HEK293T (cell line): Measurements from ENCODE around the gene SLC17A9.

Experiments
- CTCF ChIA-PET: fragments of 350-600 bp; formaldehyde crosslinking; extraction: SDS; loops from one replicate; lab custom pipeline; 2021; ENCODE audit warnings: antibody characterized with exemption, inconsistent platforms; lab: Yijun Ruan, JAX
- POLR2A ChIA-PET: fragments of 350-600 bp; formaldehyde crosslinking; extraction: SDS; loops from one replicate; lab custom pipeline; 2020; ENCODE audit warnings: antibody characterized with exemption, inconsistent platforms; lab: Yijun Ruan, JAX
- DNase-seq: peaks from one replicate; pipeline ENCODE4 v3.0.0; 2012; ENCODE audit warnings: mixed read lengths; ENCODE audit errors: extremely low spot score
- ARNT ChIP-seq: fragments of 450-650 bp; IDR thresholded peaks from 2 replicates; pipeline ENCODE4 v1.6.1; 2017; ENCODE audit warnings: mild to moderate bottlenecking
- BHLHE40 ChIP-seq: fragments of 450-650 bp; IDR thresholded peaks from 2 replicates; pipeline ENCODE4 v1.6.1; 2016; ENCODE audit warnings: mild to moderate bottlenecking, moderate library complexity, borderline replicate concordance
- CTBP1 ChIP-seq: fragments of 450-650 bp; IDR thresholded peaks from 2 replicates; pipeline ENCODE4 v1.6.1; 2016; ENCODE audit warnings: borderline replicate concordance
- ELF4 ChIP-seq: fragments of 450-650 bp; IDR thresholded peaks from 2 replicates; pipeline ENCODE4 v1.6.1; 2017; ENCODE audit warnings: antibody characterized with exemption
- FOXA1 ChIP-seq: fragments of 450-650 bp; IDR thresholded peaks from 2 replicates; pipeline ENCODE4 v1.6.1; 2016; ENCODE audit warnings: mild to moderate bottlenecking
- FOXK2 ChIP-seq: fragments of 450-650 bp; IDR thresholded peaks from 2 replicates; pipeline ENCODE4 v1.6.1; 2016; ENCODE audit warnings: mild to moderate bottlenecking
- FOXM1 ChIP-seq: fragments of 450-650 bp; IDR thresholded peaks from 2 replicates; pipeline ENCODE4 v1.6.1; 2017; ENCODE audit warnings: mild to moderate bottlenecking, borderline replicate concordance
- HDGF ChIP-seq: fragments of 450-650 bp; IDR thresholded peaks from 2 replicates; pipeline ENCODE4 v1.6.1; 2017; ENCODE audit warnings: antibody characterized with exemption, borderline replicate concordance
- L3MBTL2 ChIP-seq: fragments of 450-650 bp; conservative IDR thresholded peaks from 2 replicates; pipeline ENCODE4 v1.6.1; 2016; ENCODE audit warnings: mild to moderate bottlenecking
- LEF1 ChIP-seq: fragments of 450-650 bp; IDR thresholded peaks from 2 replicates; pipeline ENCODE4 v1.6.1; 2017; ENCODE audit warnings: mild to moderate bottlenecking, borderline replicate concordance
- NFRKB ChIP-seq: fragments of 450-650 bp; IDR thresholded peaks from 2 replicates; pipeline ENCODE4 v1.6.1; 2016; ENCODE audit warnings: mild to moderate bottlenecking, moderate library complexity
- SP1 ChIP-seq: fragments of 450-650 bp; IDR thresholded peaks from 2 replicates; pipeline ENCODE4 v1.6.1; 2017
- SUZ12 ChIP-seq: fragments of 450-650 bp; IDR thresholded peaks from 2 replicates; pipeline ENCODE4 v1.6.1; 2016; ENCODE audit warnings: mild to moderate bottlenecking
- TARDBP ChIP-seq: fragments of 450-650 bp; IDR thresholded peaks from 2 replicates; pipeline ENCODE4 v1.6.1; 2016
- ZNF384 ChIP-seq: fragments of 450-650 bp; IDR thresholded peaks from 2 replicates; pipeline ENCODE4 v1.6.1; 2016
- TF ChIP-seq, protein P1 (sequence below): fragments of 450-650 bp; IDR thresholded peaks from 2 replicates; pipeline ENCODE4 v1.6.1; 2016

SLC17A9 gene

DNA sequence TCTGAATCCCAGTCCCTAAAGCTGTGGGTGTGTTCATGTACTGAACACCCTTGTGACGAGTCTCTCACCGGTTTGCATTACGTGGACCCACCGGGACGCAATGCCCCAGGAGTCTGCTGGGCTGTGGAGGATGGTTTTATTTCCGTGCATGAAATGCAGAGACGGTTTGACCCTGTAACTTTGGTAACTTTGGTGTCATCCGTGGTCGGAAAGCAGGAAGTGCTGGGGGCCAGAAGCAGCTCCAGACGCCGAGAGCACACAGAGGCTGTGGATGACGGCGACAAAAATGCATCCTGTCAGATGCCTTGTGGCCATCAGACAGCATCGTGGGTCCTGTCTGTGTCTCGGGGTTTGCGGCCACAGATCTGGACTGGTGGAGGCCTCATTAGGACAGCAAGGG is 47.1 kb downstream of the SLC17A9 start:
- TF ChIP-seq BHLHE40 (no peak), FOXK2 (no peak), ELF4 (no peak), L3MBTL2 (no peak), ZNF384 (no peak), NFRKB (no peak), FOXM1 (no peak)
- TF ChIP-seq, protein P1, sequence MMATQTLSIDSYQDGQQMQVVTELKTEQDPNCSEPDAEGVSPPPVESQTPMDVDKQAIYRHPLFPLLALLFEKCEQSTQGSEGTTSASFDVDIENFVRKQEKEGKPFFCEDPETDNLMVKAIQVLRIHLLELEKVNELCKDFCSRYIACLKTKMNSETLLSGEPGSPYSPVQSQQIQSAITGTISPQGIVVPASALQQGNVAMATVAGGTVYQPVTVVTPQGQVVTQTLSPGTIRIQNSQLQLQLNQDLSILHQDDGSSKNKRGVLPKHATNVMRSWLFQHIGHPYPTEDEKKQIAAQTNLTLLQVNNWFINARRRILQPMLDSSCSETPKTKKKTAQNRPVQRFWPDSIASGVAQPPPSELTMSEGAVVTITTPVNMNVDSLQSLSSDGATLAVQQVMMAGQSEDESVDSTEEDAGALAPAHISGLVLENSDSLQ: no peak
- ChIA-PET POLR2A (no interaction called here), CTCF (interaction anchor here (0.6 kb wide), 1 partner anchor 180 kb away, joined by 4 read pairs; no protein-coding TSS in a partner anchor)
- DNase-seq: no peak

DNA sequence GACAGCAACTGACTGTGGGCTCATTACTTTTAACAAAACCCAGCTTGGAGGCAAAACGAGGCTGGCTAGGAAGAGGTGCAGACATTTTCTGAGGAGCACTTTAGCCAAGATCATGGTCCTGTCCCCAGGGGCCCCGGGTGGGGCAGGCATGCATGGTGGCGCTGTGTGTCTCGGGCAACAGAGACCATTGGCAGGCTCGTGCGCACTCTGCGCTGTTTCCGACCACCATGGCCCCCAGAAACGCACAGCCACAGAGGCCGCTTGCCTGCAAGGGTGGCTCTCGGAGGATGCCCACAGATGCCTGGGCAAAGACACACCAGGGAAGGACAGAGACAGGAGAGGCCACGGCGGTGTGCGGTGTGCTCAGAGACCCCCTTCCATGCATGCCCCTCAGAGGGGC is 47.5 kb downstream of the SLC17A9 start:
- DNase-seq: no peak
- ChIA-PET POLR2A (no interaction called here), CTCF (no interaction called here)
- TF ChIP-seq SP1: no peak
- TF ChIP-seq NFRKB: no peak
- TF ChIP-seq SUZ12: no peak
- no peak for TF ChIP-seq ZNF384
- TF ChIP-seq HDGF: no peak
- TF ChIP-seq LEF1: no peak
- TF ChIP-seq BHLHE40: no peak
- TF ChIP-seq L3MBTL2: no peak
- TF ChIP-seq ARNT: no peak
- no peak for TF ChIP-seq FOXA1
- TF ChIP-seq FOXK2: no peak
- TF ChIP-seq TARDBP: no peak
- no peak for TF ChIP-seq ELF4
- TF ChIP-seq FOXM1: no peak
- TF ChIP-seq, protein P1: no peak
- no peak for TF ChIP-seq CTBP1

DNA sequence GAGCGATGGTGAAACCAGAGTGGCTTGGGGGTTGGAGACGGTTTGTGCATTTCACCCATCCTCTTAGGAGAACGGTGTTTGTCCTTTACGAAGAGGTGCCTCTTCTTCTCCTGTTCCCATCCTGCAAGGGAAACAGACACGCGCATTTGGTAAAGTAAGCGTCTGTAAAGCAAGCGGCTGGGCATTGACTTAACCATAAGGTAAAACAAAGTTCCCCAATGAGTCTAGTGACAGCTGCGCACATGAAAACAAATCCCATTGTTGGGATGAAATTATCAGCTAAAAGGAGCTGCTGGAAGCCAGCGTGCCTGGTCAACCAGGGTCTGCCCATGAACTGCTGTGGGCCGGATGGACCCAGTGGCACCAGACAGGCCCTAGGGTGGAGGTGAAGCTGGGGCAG is 48.4 kb downstream of the SLC17A9 start:
- DNase-seq: no peak

DNA sequence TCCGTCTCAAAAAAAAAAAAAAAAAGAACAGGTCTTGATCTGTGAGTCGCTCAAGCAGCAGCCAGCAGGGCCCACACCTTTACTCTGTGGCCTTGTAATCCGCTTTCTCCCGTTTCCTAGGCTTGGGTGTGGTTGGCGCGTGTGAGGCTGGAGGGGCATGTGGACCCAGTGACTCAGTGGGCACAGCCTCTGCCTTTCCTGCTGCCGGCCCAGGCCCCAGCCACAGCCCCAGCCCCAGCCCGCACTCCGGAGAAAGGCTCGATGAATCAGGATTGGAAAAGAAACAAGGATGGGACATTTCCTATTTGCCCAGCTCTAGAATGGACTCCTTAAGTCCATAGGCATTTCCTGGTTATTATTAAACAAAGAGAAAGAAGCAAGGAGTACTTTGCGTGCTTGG is 50.0 kb downstream of the SLC17A9 start:
- POLR2A ChIA-PET: no interaction called here
- CTCF ChIA-PET: interaction anchor here (1.1 kb wide), 1 partner anchor 30 kb away, joined by 8 read pairs; no protein-coding TSS in a partner anchor
- TF ChIP-seq FOXA1 (no peak), TARDBP (no peak), ARNT (no peak), FOXK2 (no peak), L3MBTL2 (no peak), HDGF (no peak), ELF4 (no peak), ZNF384 (no peak), LEF1 (no peak), CTBP1 (no peak), NFRKB (no peak), SUZ12 (no peak)
- TF ChIP-seq, protein P1: no peak
- no peak for DNase-seq

More for the DNA sequence above, 48.4 kb downstream of the SLC17A9 start:
- TF ChIP-seq HDGF (no peak), L3MBTL2 (no peak), SP1 (no peak), BHLHE40 (no peak), NFRKB (no peak)
- TF ChIP-seq, protein P1: no peak
- POLR2A ChIA-PET: no interaction called here
- CTCF ChIA-PET: no interaction called here

DNA sequence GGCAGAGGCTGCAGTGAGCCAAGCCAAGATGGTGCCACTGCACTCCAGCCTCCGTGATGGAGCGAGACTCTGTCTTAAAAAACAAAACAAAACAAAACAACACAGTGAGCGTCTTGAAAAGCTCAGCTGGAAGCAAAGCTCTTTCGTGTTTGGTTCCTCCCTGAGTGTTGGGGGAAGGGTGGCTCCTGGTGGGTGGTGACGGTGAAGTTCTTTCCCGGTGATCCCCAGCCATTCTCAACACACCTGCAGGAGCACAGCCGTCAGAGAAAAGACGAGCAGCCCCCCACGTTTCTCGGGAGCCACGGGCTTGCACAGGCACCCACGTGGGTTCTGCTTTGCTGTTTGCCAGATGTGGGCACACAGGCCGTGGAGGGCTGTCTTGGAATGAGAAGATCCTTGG is 51.0 kb downstream of the SLC17A9 start:
- DNase-seq: no peak
- ChIA-PET CTCF (no interaction called here), POLR2A (interaction anchor here (1.4 kb wide), 1 partner anchor 31 kb away, joined by 4 read pairs; no protein-coding TSS in a partner anchor)

DNA sequence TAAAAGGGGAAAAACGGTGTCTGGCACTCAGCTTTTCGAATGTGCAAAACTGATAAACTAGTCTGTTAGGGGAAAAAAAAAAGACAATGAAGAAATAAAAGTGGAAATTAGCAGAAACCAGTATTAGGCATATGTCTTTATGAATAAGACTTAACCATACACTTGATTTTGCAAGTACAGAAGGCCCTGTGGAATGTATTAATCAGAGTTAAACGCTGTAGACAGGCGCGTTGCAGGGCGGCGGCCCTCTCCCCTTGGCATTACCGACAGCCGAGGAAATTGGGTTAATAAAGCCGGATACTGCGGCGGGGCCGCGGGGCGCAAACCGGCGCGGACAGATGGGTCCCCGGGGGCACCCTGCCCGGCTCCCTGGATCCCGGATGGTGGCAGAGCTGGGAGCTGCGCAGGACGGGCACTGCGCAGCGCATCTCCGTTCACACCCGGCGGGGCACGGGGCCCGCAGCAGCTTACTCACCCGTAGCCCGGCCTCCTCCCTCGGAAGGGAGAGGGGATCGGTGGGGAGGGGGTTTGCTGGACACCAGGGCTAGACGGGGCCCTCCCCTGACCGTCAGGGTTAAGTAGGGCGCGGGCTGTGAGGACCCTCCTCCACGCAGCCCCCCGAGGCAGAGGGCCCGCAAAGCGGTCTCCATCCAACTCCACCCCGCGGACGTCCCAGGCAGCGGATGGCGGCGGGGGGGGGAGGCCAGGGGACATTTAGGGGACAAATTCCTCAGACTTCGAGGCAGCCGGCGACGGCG is 52.3 kb downstream of the SLC17A9 start:
- ChIA-PET CTCF (no interaction called here), POLR2A (interaction anchor here (1.4 kb wide), 1 partner anchor 32 kb away, joined by 4 read pairs; no protein-coding TSS in a partner anchor)
- DNase-seq: no peak
- TF ChIP-seq, protein P1: no peak
- TF ChIP-seq L3MBTL2 (no peak), ELF4 (no peak), FOXM1 (no peak), LEF1 (no peak), CTBP1 (no peak), ZNF384 (no peak), FOXK2 (no peak), SUZ12 (no peak), NFRKB (no peak), TARDBP (no peak), SP1 (no peak), BHLHE40 (no peak), HDGF (no peak), ARNT (no peak), FOXA1 (no peak)

More for the DNA sequence above, 51.0 kb downstream of the SLC17A9 start:
- TF ChIP-seq CTBP1: no peak
- no peak for TF ChIP-seq ZNF384
